IMR-90 (cell line): Measurements from ENCODE around the gene UPF1. TPM values are rescaled to one million over a fixed set of nuclear protein-coding genes. Genes with fewer than 3 reads are reported as not detected.

Experiments used
- ATAC-seq: fragments of 200-7000 bp; cut with Tn5 transposase; 2 replicates; pipeline ENCODE4 v1.9.1; 2020; ENCODE audit warnings: low read depth, mild to moderate bottlenecking, moderate library complexity
- BruUV-seq: library from RNA; stranded (reverse); fragments of 400-500 nt; replicated peaks from 2 replicates; lab custom pipeline; 2021; lab: Mats Ljungman, UMichigan
- CTCF ChIA-PET: fragments of 300-600 bp; formaldehyde crosslinking; extraction: SDS; loops from one replicate; lab custom pipeline; 2021; ENCODE audit warnings: antibody characterized with exemption; lab: Yijun Ruan, JAX
- POLR2A ChIA-PET: fragments of 300-600 bp; sonication (Branson Sonifier 250); formaldehyde crosslinking; loops from one replicate; lab custom pipeline; 2022; ENCODE audit warnings: antibody characterized with exemption; ENCODE audit not compliant: unreplicated experiment; lab: Charles Lee
- DNase-seq: peaks from one replicate; pipeline ENCODE4 v3.0.0; 2013
- H2AFZ ChIP-seq: replicated peaks from 2 replicates; pipeline ENCODE3; 2013; ENCODE audit warnings: low read length, mild to moderate bottlenecking; ENCODE audit not compliant: poor library complexity
- H2AK5ac ChIP-seq: 2 replicates; pipeline ENCODE4 v1.6.1; 2013; ENCODE audit warnings: low read depth, low read length, inconsistent platforms
- H2AK9ac ChIP-seq: replicated peaks from 2 replicates; pipeline ENCODE3; 2013; ENCODE audit warnings: mild to moderate bottlenecking, low read depth, low read length, moderate library complexity; ENCODE audit not compliant: poor library complexity
- H2BK120ac ChIP-seq: 2 replicates; pipeline ENCODE4 v1.6.1; 2013; ENCODE audit warnings: low read depth, low read length, inconsistent platforms
- H2BK15ac ChIP-seq: 3 replicates; pipeline ENCODE4 v1.6.1; 2013; ENCODE audit warnings: low read depth, low read length, inconsistent platforms
- H2BK20ac ChIP-seq: 2 replicates; pipeline ENCODE4 v1.6.1; 2013; ENCODE audit warnings: low read depth, mild to moderate bottlenecking, inconsistent platforms, low read length, moderate library complexity
- H2BK5ac ChIP-seq: 2 replicates; pipeline ENCODE4 v1.6.1; 2013; ENCODE audit warnings: mild to moderate bottlenecking, low read depth, low read length, inconsistent platforms; ENCODE audit not compliant: poor library complexity, severe bottlenecking
- H3K14ac ChIP-seq: replicated peaks from 2 replicates; pipeline ENCODE4 v1.6.1; 2013; ENCODE audit warnings: low read depth, low read length, inconsistent platforms
- H3K18ac ChIP-seq: 2 replicates; pipeline ENCODE4 v1.6.1; 2013; ENCODE audit warnings: low read depth, low read length, control low read depth
- H3K23ac ChIP-seq: 2 replicates; pipeline ENCODE4 v1.6.1; 2013; ENCODE audit warnings: low read depth, low read length, inconsistent platforms
- H3K27ac ChIP-seq: 2 replicates; pipeline ENCODE4 v1.5.1; 2013; ENCODE audit warnings: mild to moderate bottlenecking, control low read depth, low read length; ENCODE audit not compliant: insufficient read depth
- H3K27me3 ChIP-seq: 2 replicates; pipeline ENCODE4 v1.6.1; 2013; ENCODE audit warnings: low read length; ENCODE audit not compliant: control insufficient read depth, insufficient read depth
- H3K36me3 ChIP-seq: 2 replicates; pipeline ENCODE4 v1.6.1; 2013; ENCODE audit warnings: low read length, mixed read lengths; ENCODE audit not compliant: control insufficient read depth, insufficient read depth
- H3K4ac ChIP-seq: 2 replicates; pipeline ENCODE4 v1.6.1; 2013; ENCODE audit warnings: low read depth, low read length, inconsistent platforms
- H3K4me1 ChIP-seq: 2 replicates; pipeline ENCODE4 v1.6.1; 2013; ENCODE audit warnings: low read length, mixed read lengths; ENCODE audit not compliant: control insufficient read depth, insufficient read depth
- H3K4me2 ChIP-seq: 2 replicates; pipeline ENCODE4 v1.6.1; 2013; ENCODE audit warnings: low read depth, mild to moderate bottlenecking, control low read depth, low read length, moderate library complexity
- H3K4me3 ChIP-seq: 2 replicates; pipeline ENCODE4 v1.5.1; 2013; ENCODE audit warnings: low read depth, mild to moderate bottlenecking, control low read depth, low read length, moderate library complexity; ENCODE audit not compliant: insufficient read depth
- H3K56ac ChIP-seq: 2 replicates; pipeline ENCODE4 v1.6.1; 2013; ENCODE audit warnings: low read length, inconsistent platforms; ENCODE audit not compliant: insufficient read depth; ENCODE audit errors: extremely low read depth
- H3K79me1 ChIP-seq, 2 experiments: 2 replicates each; pipeline ENCODE4 v1.6.1; 2013; ENCODE audit warnings: low read length in 2 of 2, inconsistent platforms in 1 of 2, low read depth in 1 of 2
- H3K9ac ChIP-seq: 2 replicates; pipeline ENCODE4 v1.6.1; 2013; ENCODE audit warnings: low read depth, low read length, control low read depth
- H3K9me1 ChIP-seq: 2 replicates; pipeline ENCODE4 v1.6.1; 2013; ENCODE audit warnings: low read length, inconsistent platforms; ENCODE audit not compliant: insufficient read depth
- H3K9me3 ChIP-seq: 2 replicates; pipeline ENCODE4 v1.6.1; 2013; ENCODE audit warnings: low read length; ENCODE audit not compliant: control insufficient read depth, insufficient read depth
- H4K20me1 ChIP-seq: 2 replicates; pipeline ENCODE4 v1.6.1; 2013; ENCODE audit warnings: low read length, inconsistent platforms; ENCODE audit not compliant: insufficient read depth
- H4K5ac ChIP-seq: 2 replicates; pipeline ENCODE4 v1.6.1; 2013; ENCODE audit warnings: mild to moderate bottlenecking, low read depth, low read length, control low read depth
- H4K8ac ChIP-seq, 2 experiments: 2 replicates each; pipeline ENCODE4 v1.6.1; 2013; ENCODE audit warnings: low read depth in 2 of 2, low read length in 2 of 2, control low read depth in 1 of 2, inconsistent platforms in 1 of 2
- H4K91ac ChIP-seq: 2 replicates; pipeline ENCODE4 v1.6.1; 2013; ENCODE audit warnings: low read depth, low read length, inconsistent platforms; ENCODE audit not compliant: insufficient read depth
- BHLHE40 ChIP-seq: fragments of 150-350 bp; IDR thresholded peaks from 2 replicates; pipeline ENCODE4 v1.6.1; 2016; ENCODE audit warnings: mild to moderate bottlenecking, low read depth, low read length
- CEBPB ChIP-seq: IDR thresholded peaks from 2 replicates; pipeline ENCODE4 v1.6.1; 2012; ENCODE audit warnings: low read depth, low read length, improper control_type of control experiment
- MAFK ChIP-seq: IDR thresholded peaks from 2 replicates; pipeline ENCODE4 v1.6.1; 2012; ENCODE audit warnings: low read depth, low read length, improper control_type of control experiment
- RAD21 ChIP-seq: IDR thresholded peaks from 2 replicates; pipeline ENCODE4 v1.6.1; 2012; ENCODE audit warnings: low read length, improper control_type of control experiment
- RFX5 ChIP-seq: IDR thresholded peaks from 2 replicates; pipeline ENCODE4 v1.8.0; 2012; ENCODE audit warnings: low read depth, mild to moderate bottlenecking, low read length, moderate library complexity
- WGBS, 2 experiments: methylation state at CpG; one replicate each; pipeline versions ENCODE4 v1.1.5 to v1.1.7; 2013; ENCODE audit warnings: missing lambda C conversion rate in 2 of 2; ENCODE audit not compliant: insufficient read length in 1 of 2; ENCODE audit errors: extremely low coverage in 2 of 2; 5-methylcytosine and 5-hydroxymethylcytosine counted together
- dilution Hi-C: fragments of 300-500 bp; cut with HindIII; formaldehyde crosslinking; loops from one replicate; pipeline ENCODE4 v1.14.3; 2018; ENCODE audit warnings: low sequenced_read_pairs; ENCODE audit not compliant: unreplicated experiment
- in situ Hi-C: fragments of 300-500 bp; cut with MboI; formaldehyde crosslinking; loops from 3 replicates; pipeline ENCODE4 v1.14.3; 2019; ENCODE audit warnings: low sequenced_read_pairs, inconsistent platforms, mixed read lengths
- intact Hi-C: fragments of 100-400 bp; cut with micrococcal nuclease; formaldehyde crosslinking; loops from 2 replicates; pipeline ENCODE4 v1.10.0; 2022
- polyA plus RNA-seq, 3 experiments: library from polyadenylated mRNA; depleted of rRNA; stranded (reverse); fragments of >200 nt; gene quantifications; 2 replicates each; pipeline ENCODE4 v1.2.3, GENCODE V29; 2012; ENCODE audit warnings: low replicate concordance in 1 of 3
- total RNA-seq: library from RNA; depleted of rRNA; stranded (reverse); fragments of >200 nt; gene quantifications from 2 replicates; pipeline ENCODE4 v1.2.3, GENCODE V29; 2012

UPF1 gene
- total and polyA plus RNA-seq, 2 of the 4 experiments (the other 2 are of a cell fraction) = 31.2 to 50.3 TPM

DNA sequence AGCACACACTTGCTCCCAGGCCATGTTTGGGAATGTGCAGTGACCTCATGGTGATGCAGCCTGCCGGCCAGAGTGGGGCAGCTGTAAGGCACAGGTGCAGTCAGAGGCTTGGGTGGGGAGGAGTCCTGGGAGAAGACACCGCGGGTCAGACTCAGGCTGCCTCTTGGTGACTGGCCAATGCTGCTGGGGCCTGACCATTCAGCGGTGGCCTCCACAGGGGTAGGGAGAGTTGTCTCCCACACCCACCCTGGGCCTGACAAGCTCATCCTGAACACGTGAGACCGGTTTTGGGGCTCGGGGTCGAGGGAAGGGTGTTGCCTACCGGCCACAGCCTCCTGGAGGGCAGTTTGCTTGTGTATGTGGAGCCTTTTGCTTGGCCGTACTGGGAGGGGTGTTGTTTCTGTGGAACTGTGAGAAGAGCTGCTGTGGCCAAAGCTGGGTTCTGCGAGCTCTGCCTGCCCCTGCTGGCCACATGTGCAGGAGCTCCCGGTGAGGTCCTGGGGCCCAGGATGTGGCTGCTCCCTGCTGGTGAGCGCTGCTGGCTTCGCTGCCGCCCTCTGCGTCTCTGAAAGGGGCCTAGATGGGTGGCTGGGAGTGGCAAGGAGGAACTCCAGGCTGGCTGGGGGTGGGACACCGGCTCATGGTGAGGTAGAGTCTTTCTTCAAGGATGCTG is 22.1 kb downstream of the UPF1 start:
- no peak overlapping the region for H2BK20ac ChIP-seq
- no peak overlapping the region for H2AK5ac ChIP-seq
- DNase-seq (no peak), ATAC-seq (no peak)
- H4K8ac ChIP-seq = no peak overlapping the region
- H2BK15ac ChIP-seq = no peak overlapping the region
- no peak overlapping the region for H4K91ac ChIP-seq
- in situ Hi-C loops = loop anchor here (5.0 kb wide), 1 partner anchor 402 kb away; no protein-coding TSS in a partner anchor
- H4K5ac ChIP-seq = no peak overlapping the region
- H2AK9ac ChIP-seq = peak overlapping the region; percentile 31
- no peak overlapping the region for H3K14ac ChIP-seq
- POLR2A ChIA-PET = no interaction called here
- H3K27ac ChIP-seq = no peak overlapping the region
- H3K79me1 ChIP-seq = peaks cover 26 to 79% of the 10 kb centered on the region in 2 experiments
- TF ChIP-seq MAFK (no peak), RAD21 (no peak), RFX5 (no peak), BHLHE40 (no peak), CEBPB (no peak)
- no peak overlapping the region for H2AFZ ChIP-seq
- no peak overlapping the region for H3K18ac ChIP-seq
- H3K9ac ChIP-seq = no peak overlapping the region
- H3K9me1 ChIP-seq = no peaks in the 10 kb centered on the region
- no peak overlapping the region for H3K4me2 ChIP-seq
- no TSS peak for BruUV-seq
- H3K4ac ChIP-seq = no peak overlapping the region
- peaks cover 82% of the 10 kb centered on the region for H3K36me3 ChIP-seq
- peaks cover 6% of the 10 kb centered on the region; the same call in 1 of the 2 replicates for H3K4me1 ChIP-seq
- WGBS, 2 experiments = 85% methylated on average over 9 of the region's 17 CpGs; no CpG with 5 or more reads in 1 of the 2 experiments
- intact Hi-C loops = no loop called here
- no peak overlapping the region for H3K23ac ChIP-seq
- CTCF ChIA-PET = no interaction called here
- H3K27me3 ChIP-seq = no peaks in the 10 kb centered on the region
- no peak overlapping the region for H2BK120ac ChIP-seq
- dilution Hi-C loops = no loop called here
- H3K56ac ChIP-seq = no peak overlapping the region
- H4K20me1 ChIP-seq = peaks cover 38% of the 10 kb centered on the region
- H3K9me3 ChIP-seq = no peaks in the 10 kb centered on the region
- no peak overlapping the region for H3K4me3 ChIP-seq
- no peak overlapping the region for H2BK5ac ChIP-seq
